ENCODE measurements around the gene BCL2L1.

Gene BCL2L1

DNA sequence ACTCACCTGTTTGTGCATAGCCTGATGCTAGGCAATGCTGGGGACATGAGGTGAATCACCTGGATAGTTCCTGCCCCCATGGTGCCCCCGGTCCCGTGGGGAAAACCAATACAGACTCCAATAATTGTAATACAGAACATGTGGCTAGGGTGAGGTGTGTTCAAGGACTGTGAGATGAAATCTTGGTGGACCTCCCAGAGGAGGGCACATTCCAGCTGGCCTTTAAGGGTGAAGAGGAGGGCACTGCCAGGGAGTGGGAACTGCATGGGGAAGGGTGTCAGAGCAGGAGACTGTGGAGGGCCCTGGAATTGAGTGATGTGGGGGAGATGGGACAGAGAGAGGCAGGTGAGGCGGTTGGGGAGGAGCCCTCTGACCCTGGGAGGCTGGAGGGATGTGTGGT, 82.4 kb downstream of the BCL2L1 start:
- H3K36me3 ChIP-seq (replicated peaks; ENCODE audit: low read depth, low read length): no peaks in the 10 kb centered on the region
- H3K9ac ChIP-seq (ENCODE audit: low read length): no peak overlapping the region
- TF ChIP-seq CTCF (IDR thresholded peaks at IDR 0.05; ENCODE audit: low read depth, low read length) (no peak), EZH2phosphoT487 (IDR thresholded peaks at IDR 0.05; ENCODE audit: low read depth) (no peak)
- H3K9me3 ChIP-seq (ENCODE audit: insufficient read depth, low read length): no peaks in the 10 kb centered on the region
- H3K79me2 ChIP-seq (ENCODE audit: low read length): no peaks in the 10 kb centered on the region
- no peak overlapping the region for H3K27ac ChIP-seq (ENCODE audit: low read length)
- H3K27me3 ChIP-seq (ENCODE audit: low read depth, low read length): no peaks in the 10 kb centered on the region; the same call in 1 of the 2 replicates
- H3K4me3 ChIP-seq (ENCODE audit: low read length): no peak overlapping the region
- peaks cover 12% of the 10 kb centered on the region for H3K4me1 ChIP-seq (ENCODE audit: low read length)
- no peak overlapping the region for H3K4me2 ChIP-seq (ENCODE audit: low read length)
- no peak overlapping the region for H2AFZ ChIP-seq (ENCODE audit: low read depth, low read length)
- H4K20me1 ChIP-seq (ENCODE audit: insufficient read depth, low read length): no peaks in the 10 kb centered on the region

DNA sequence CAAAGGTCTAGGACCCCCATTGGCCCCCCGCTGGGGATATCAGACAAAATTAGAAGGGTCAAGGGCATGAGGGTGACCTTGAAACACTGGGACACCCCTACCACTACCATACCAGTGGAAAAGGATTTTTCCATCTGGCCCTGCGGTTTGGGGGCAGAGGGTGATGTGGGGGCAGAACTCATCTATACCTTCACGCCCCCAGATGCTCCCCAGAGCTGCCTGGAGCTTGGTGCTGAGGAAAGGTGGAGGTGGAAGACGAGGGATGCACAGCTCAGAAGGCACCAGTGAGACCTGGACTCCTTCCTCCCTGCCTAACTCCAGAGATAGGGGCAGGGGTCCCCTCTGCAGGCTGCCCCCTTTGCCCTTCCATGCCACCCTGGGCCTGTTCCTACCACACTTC, 83.9 kb downstream of the BCL2L1 start:
- Histone ChIP-seq H3K27me3 (ENCODE audit: low read depth, low read length) (no peaks in the 10 kb centered on the region; the same call in 1 of the 2 replicates), H3K27ac (ENCODE audit: low read length) (no peak overlapping the region), H3K9ac (ENCODE audit: low read length) (no peak overlapping the region), H3K79me2 (ENCODE audit: low read length) (no peaks in the 10 kb centered on the region), H2AFZ (ENCODE audit: low read depth, low read length) (no peak overlapping the region), H3K9me3 (ENCODE audit: insufficient read depth, low read length) (no peaks in the 10 kb centered on the region), H3K36me3 (replicated peaks; ENCODE audit: low read depth, low read length) (no peaks in the 10 kb centered on the region), H3K4me2 (ENCODE audit: low read length) (no peak overlapping the region), H3K4me1 (ENCODE audit: low read length) (peaks cover 12% of the 10 kb centered on the region), H4K20me1 (ENCODE audit: insufficient read depth, low read length) (no peaks in the 10 kb centered on the region), H3K4me3 (ENCODE audit: low read length) (no peak overlapping the region)
- TF ChIP-seq EZH2phosphoT487 (IDR thresholded peaks at IDR 0.05; ENCODE audit: low read depth) (no peak), CTCF (IDR thresholded peaks at IDR 0.05; ENCODE audit: low read depth, low read length) (no peak)

GRCh38 chr20:31638317-31638716, 84.4 kb downstream of the BCL2L1 start:
- H3K79me2 ChIP-seq (ENCODE audit: low read length): no peaks in the 10 kb centered on the region
- H3K27ac ChIP-seq (ENCODE audit: low read length): no peak overlapping the region
- H3K36me3 ChIP-seq (replicated peaks; ENCODE audit: low read depth, low read length): no peaks in the 10 kb centered on the region
- TF ChIP-seq CTCF (IDR thresholded peaks at IDR 0.05; ENCODE audit: low read depth, low read length) (no peak), EZH2phosphoT487 (IDR thresholded peaks at IDR 0.05; ENCODE audit: low read depth) (no peak)
- H3K4me2 ChIP-seq (ENCODE audit: low read length): no peak overlapping the region
- no peaks in the 10 kb centered on the region; the same call in 1 of the 2 replicates for H3K27me3 ChIP-seq (ENCODE audit: low read depth, low read length)
- no peaks in the 10 kb centered on the region for H4K20me1 ChIP-seq (ENCODE audit: insufficient read depth, low read length)
- no peak overlapping the region for H2AFZ ChIP-seq (ENCODE audit: low read depth, low read length)
- no peaks in the 10 kb centered on the region for H3K9me3 ChIP-seq (ENCODE audit: insufficient read depth, low read length)
- no peak overlapping the region for H3K4me3 ChIP-seq (ENCODE audit: low read length)
- no peak overlapping the region for H3K9ac ChIP-seq (ENCODE audit: low read length)
- H3K4me1 ChIP-seq (ENCODE audit: low read length): peaks cover 12% of the 10 kb centered on the region

GRCh38 chr20:31637660-31638059, 85.0 kb downstream of the BCL2L1 start, which contains the start of gene COX4I2:
COX4I2 (plus strand) TSS chr20:31637912; CDS start chr20:31639018, 1,106 bp downstream.
- Histone ChIP-seq H3K36me3 (replicated peaks; ENCODE audit: low read depth, low read length) (no peaks in the 10 kb centered on the region), H2AFZ (ENCODE audit: low read depth, low read length) (no peak within 1 kb of the TSS), H3K27me3 (ENCODE audit: low read depth, low read length) (no peaks in the 10 kb centered on the region; the same call in 1 of the 2 replicates), H3K4me2 (ENCODE audit: low read length) (no peak within 1 kb of the TSS), H3K9me3 (ENCODE audit: insufficient read depth, low read length) (no peaks in the 10 kb centered on the region), H4K20me1 (ENCODE audit: insufficient read depth, low read length) (no peaks in the 10 kb centered on the region), H3K79me2 (ENCODE audit: low read length) (no peaks in the 10 kb centered on the region), H3K4me1 (ENCODE audit: low read length) (peaks cover 7% of the 10 kb centered on the region), H3K9ac (ENCODE audit: low read length) (no peak within 1 kb of the TSS), H3K27ac (ENCODE audit: low read length) (no peak within 1 kb of the TSS), H3K4me3 (ENCODE audit: low read length) (no peak within 1 kb of the TSS)
- TF ChIP-seq EZH2phosphoT487 (IDR thresholded peaks at IDR 0.05; ENCODE audit: low read depth) (no peak), CTCF (IDR thresholded peaks at IDR 0.05; ENCODE audit: low read depth, low read length) (no peak)

All from OCI-LY3 (cell line).